OCI-LY7 (cell line): Measurements from ENCODE around the gene AMMECR1. TPM values are rescaled to one million over a fixed set of nuclear protein-coding genes. Genes with fewer than 3 reads are reported as not detected.

Source experiments
- BruUV-seq: library from RNA; stranded (reverse); fragments of 400-500 nt; replicated peaks from 2 replicates; lab custom pipeline; 2021; lab: Mats Ljungman, UMichigan
- CTCF ChIA-PET: fragments of 300-600 bp; sonication (Branson Sonifier 250); formaldehyde crosslinking; loops from one replicate; lab custom pipeline; 2022; ENCODE audit warnings: antibody characterized with exemption; ENCODE audit not compliant: unreplicated experiment; lab: Charles Lee
- POLR2A ChIA-PET: fragments of 300-600 bp; sonication (Branson Sonifier 250); formaldehyde crosslinking; loops from one replicate; lab custom pipeline; 2022; ENCODE audit warnings: antibody characterized with exemption; lab: Charles Lee
- DNase-seq: peaks from one replicate; pipeline ENCODE4 v3.0.0-alpha.2; 2015; ENCODE audit warnings: low spot score
- H2AFZ ChIP-seq: fragments of 200-600 bp; sonication (generic), shearing (Covaris generic); 2 replicates; pipeline ENCODE4 v1.6.1; 2014; ENCODE audit warnings: mild to moderate bottlenecking, antibody characterized with exemption, low read length, moderate library complexity
- H3K27ac ChIP-seq: fragments of 200-600 bp; sonication (generic); 2 replicates; pipeline ENCODE4 v1.5.1; 2014; ENCODE audit warnings: mixed run types, low read depth, mild to moderate bottlenecking, moderate library complexity, low read length, inconsistent platforms; ENCODE audit not compliant: poor library complexity, severe bottlenecking
- H3K36me3 ChIP-seq: fragments of 200-600 bp; sonication (generic); 2 replicates; pipeline ENCODE4 v1.6.1; 2014; ENCODE audit warnings: mild to moderate bottlenecking, antibody characterized with exemption, low read length, moderate library complexity, mixed read lengths; ENCODE audit not compliant: insufficient read depth
- H3K4me1 ChIP-seq: fragments of 200-600 bp; sonication (generic); 2 replicates; pipeline ENCODE4 v1.5.1; 2014; ENCODE audit warnings: mild to moderate bottlenecking, low read length; ENCODE audit not compliant: insufficient read depth, poor library complexity, severe bottlenecking
- H3K4me2 ChIP-seq: fragments of 200-600 bp; sonication (generic); 2 replicates; pipeline ENCODE4 v1.6.1; 2014; ENCODE audit warnings: mild to moderate bottlenecking, low read length
- H3K4me3 ChIP-seq: fragments of 200-600 bp; sonication (generic); 2 replicates; pipeline ENCODE4 v1.5.1; 2014; ENCODE audit warnings: mild to moderate bottlenecking, low read depth, low read length; ENCODE audit not compliant: poor library complexity, severe bottlenecking
- H3K79me2 ChIP-seq: fragments of 200-600 bp; sonication (generic); 2 replicates; pipeline ENCODE4 v1.6.1; 2016; ENCODE audit warnings: low read depth, mild to moderate bottlenecking, low read length, moderate library complexity, mixed read lengths; ENCODE audit not compliant: insufficient read depth
- H3K9me2 ChIP-seq: fragments of 200-600 bp; sonication (generic); 2 replicates; pipeline ENCODE4 v1.6.1; 2016; ENCODE audit warnings: mild to moderate bottlenecking, low read length, mixed read lengths; ENCODE audit not compliant: insufficient read depth
- H3K9me3 ChIP-seq: fragments of 200-600 bp; sonication (generic); 2 replicates; pipeline ENCODE4 v1.6.1; 2014; ENCODE audit warnings: mild to moderate bottlenecking, mixed run types, low read length, mixed read lengths
- H4K20me1 ChIP-seq: fragments of 200-600 bp; sonication (generic); 2 replicates; pipeline ENCODE4 v1.6.1; 2014; ENCODE audit warnings: mild to moderate bottlenecking, antibody characterized with exemption, low read length, moderate library complexity, mixed read lengths; ENCODE audit not compliant: insufficient read depth
- EZH2phosphoT487 ChIP-seq: fragments of 200-600 bp; sonication (generic); IDR thresholded peaks from 2 replicates; pipeline ENCODE4 v1.6.1; 2018; ENCODE audit warnings: low read depth, borderline replicate concordance, mild to moderate bottlenecking, mixed run types, antibody characterized with exemption, low read length, moderate library complexity, mixed read lengths
- intact Hi-C: fragments of 100-400 bp; cut with micrococcal nuclease; formaldehyde crosslinking; loops from one replicate; pipeline ENCODE4 v1.10.0; 2022; ENCODE audit not compliant: unreplicated experiment
- total RNA-seq, 2 experiments: library from RNA; depleted of rRNA in 1 of 2; stranded (reverse); fragments of >200 nt in 1 of 2; shearing (Covaris generic) in 1 of 2; gene quantifications; 2 replicates each; pipeline ENCODE4 v1.2.3, GENCODE V29; 2014 to 2022
- TF ChIP-seq, protein P1 (sequence below): fragments of 200-600 bp; sonication (generic); conservative IDR thresholded peaks from 2 replicates; pipeline ENCODE4 v1.5.1; 2014; ENCODE audit warnings: mild to moderate bottlenecking, antibody characterized with exemption, low read length, moderate library complexity, mixed read lengths

The AMMECR1 gene
- total RNA-seq, 2 experiments from 2014 or later = 19.1 to 32.3 TPM

DNA sequence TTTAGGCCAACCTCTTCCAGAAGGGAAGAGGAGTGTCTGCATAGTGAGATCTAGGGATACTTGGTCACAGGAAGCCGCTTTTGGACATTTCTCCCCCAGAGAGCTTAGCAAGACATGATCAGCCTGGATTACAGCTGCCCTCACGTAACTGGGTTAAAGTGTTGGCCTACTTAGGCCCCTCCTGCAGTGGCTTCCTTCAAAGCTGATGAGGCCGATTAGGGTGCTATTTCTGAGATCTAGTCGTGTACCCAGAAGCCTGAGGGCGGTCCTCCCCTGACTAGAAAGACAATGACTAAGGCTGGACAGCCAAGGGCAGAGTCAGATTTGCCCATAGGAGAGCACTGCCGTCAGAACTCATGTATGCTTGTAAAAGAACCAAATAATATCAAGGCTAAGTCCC lies 135.0 kb downstream of the AMMECR1 start:
- DNase-seq = no peak
- POLR2A ChIA-PET = no interaction called here
- no peaks in the 10 kb centered on the region for H3K9me3 ChIP-seq
- no peaks in the 10 kb centered on the region for H3K79me2 ChIP-seq
- no peak overlapping the region for H3K4me3 ChIP-seq
- CTCF ChIA-PET = no interaction called here
- H3K36me3 ChIP-seq = no peaks in the 10 kb centered on the region
- H3K27ac ChIP-seq = no peak overlapping the region
- H2AFZ ChIP-seq = no peak overlapping the region
- TF ChIP-seq EZH2phosphoT487 = no peak
- TF ChIP-seq, protein P1, sequence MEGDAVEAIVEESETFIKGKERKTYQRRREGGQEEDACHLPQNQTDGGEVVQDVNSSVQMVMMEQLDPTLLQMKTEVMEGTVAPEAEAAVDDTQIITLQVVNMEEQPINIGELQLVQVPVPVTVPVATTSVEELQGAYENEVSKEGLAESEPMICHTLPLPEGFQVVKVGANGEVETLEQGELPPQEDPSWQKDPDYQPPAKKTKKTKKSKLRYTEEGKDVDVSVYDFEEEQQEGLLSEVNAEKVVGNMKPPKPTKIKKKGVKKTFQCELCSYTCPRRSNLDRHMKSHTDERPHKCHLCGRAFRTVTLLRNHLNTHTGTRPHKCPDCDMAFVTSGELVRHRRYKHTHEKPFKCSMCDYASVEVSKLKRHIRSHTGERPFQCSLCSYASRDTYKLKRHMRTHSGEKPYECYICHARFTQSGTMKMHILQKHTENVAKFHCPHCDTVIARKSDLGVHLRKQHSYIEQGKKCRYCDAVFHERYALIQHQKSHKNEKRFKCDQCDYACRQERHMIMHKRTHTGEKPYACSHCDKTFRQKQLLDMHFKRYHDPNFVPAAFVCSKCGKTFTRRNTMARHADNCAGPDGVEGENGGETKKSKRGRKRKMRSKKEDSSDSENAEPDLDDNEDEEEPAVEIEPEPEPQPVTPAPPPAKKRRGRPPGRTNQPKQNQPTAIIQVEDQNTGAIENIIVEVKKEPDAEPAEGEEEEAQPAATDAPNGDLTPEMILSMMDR = no peak
- no peaks in the 10 kb centered on the region for H3K9me2 ChIP-seq
- no peak overlapping the region for H3K4me2 ChIP-seq
- intact Hi-C loops = no loop called here
- BruUV-seq = no TSS peak
- no peaks in the 10 kb centered on the region for H4K20me1 ChIP-seq
- H3K4me1 ChIP-seq = no peaks in the 10 kb centered on the region

DNA sequence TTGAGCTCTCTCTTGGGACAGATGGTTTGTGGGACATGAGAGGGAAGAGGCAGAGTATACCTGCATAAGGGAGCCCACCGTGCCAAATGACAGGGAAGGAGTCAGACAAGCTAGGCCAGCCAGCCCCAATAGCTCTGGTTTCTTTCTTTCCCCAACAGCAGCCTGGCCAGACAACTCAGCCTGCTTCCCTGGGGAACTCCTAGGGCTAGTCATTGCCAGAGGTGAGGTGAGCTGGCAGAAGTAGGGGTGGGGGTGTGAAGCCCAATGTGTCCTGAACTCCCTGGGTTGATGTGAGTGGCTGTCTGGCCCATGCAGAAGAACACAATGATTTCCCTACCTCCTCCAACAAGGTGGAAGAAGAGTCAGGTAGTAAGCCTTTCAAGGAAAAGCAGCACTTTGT lies 135.5 kb downstream of the AMMECR1 start:
- intact Hi-C loops = no loop called here
- no peak overlapping the region for H3K4me3 ChIP-seq
- H3K36me3 ChIP-seq = no peaks in the 10 kb centered on the region
- CTCF ChIA-PET = no interaction called here
- no peak for DNase-seq
- H3K4me2 ChIP-seq = no peak overlapping the region
- no peaks in the 10 kb centered on the region for H3K9me2 ChIP-seq
- no peaks in the 10 kb centered on the region for H3K9me3 ChIP-seq
- no peak overlapping the region for H2AFZ ChIP-seq
- BruUV-seq = no TSS peak
- no peaks in the 10 kb centered on the region for H3K4me1 ChIP-seq
- no peaks in the 10 kb centered on the region for H4K20me1 ChIP-seq
- POLR2A ChIA-PET = no interaction called here
- no peak overlapping the region for H3K27ac ChIP-seq
- TF ChIP-seq, protein P1 = no peak
- TF ChIP-seq EZH2phosphoT487 = no peak
- H3K79me2 ChIP-seq = no peaks in the 10 kb centered on the region

DNA sequence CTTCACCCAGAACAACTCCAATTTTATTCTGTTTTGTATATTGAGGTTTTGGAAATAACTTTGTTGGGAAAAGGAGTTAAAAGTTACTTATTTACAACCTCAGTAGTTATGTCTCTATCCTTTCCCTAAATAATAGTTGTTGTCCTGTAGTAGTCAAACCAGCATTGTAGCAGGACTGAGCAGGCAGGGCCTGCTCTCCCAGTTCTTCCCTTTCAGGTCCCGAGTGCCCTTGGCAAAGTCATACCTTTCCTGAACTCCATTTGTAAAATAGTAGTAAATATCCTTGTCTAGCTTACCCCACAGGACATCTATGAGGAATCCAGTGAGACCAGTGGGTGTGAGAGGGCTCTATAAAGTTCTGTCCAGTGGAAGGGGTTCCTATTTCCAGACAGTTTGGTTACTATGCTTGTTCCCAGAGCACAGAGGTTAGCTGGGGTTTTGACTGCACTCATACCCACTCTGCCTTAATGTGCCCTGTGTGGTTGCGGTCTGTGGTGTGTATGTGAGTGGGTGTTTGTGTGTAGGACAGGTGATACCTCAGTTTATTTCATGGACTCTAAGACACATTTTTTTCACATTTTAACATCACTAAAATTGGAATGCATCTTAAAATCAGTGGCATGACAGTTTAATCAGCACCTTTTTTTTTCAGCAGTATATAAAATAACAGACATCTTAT lies 136.3 kb downstream of the AMMECR1 start:
- Histone ChIP-seq H3K36me3 (no peaks in the 10 kb centered on the region), H3K27ac (no peak overlapping the region), H3K4me1 (no peaks in the 10 kb centered on the region), H3K4me3 (no peak overlapping the region), H3K9me2 (no peaks in the 10 kb centered on the region), H2AFZ (no peak overlapping the region), H3K79me2 (no peaks in the 10 kb centered on the region), H4K20me1 (no peaks in the 10 kb centered on the region), H3K9me3 (no peaks in the 10 kb centered on the region), H3K4me2 (no peak overlapping the region)
- ChIA-PET CTCF (no interaction called here), POLR2A (no interaction called here)
- BruUV-seq = no TSS peak
- no peak for DNase-seq
- no peak for TF ChIP-seq EZH2phosphoT487
- TF ChIP-seq, protein P1 = no peak
- intact Hi-C loops = no loop called here
